SU-DHL-6 (cell line): ENCODE results near the gene ARMC12.

ENCODE experiments used
- CTCF ChIP-seq: fragments of 200-600 bp; sonication (generic); IDR thresholded peaks from one replicate; pipeline ENCODE4 v1.5.1; 2017; ENCODE audit warnings: antibody characterized with exemption, mild to moderate bottlenecking, low read length, moderate library complexity; ENCODE audit not compliant: insufficient read depth, poor library complexity, severe bottlenecking
- EZH2phosphoT487 ChIP-seq: fragments of 200-600 bp; sonication (generic), shearing (Covaris generic); conservative IDR thresholded peaks from 2 replicates; pipeline ENCODE4 v1.6.1; 2018; ENCODE audit warnings: mild to moderate bottlenecking, antibody characterized with exemption, low read length, moderate library complexity, mixed read lengths

DNA sequence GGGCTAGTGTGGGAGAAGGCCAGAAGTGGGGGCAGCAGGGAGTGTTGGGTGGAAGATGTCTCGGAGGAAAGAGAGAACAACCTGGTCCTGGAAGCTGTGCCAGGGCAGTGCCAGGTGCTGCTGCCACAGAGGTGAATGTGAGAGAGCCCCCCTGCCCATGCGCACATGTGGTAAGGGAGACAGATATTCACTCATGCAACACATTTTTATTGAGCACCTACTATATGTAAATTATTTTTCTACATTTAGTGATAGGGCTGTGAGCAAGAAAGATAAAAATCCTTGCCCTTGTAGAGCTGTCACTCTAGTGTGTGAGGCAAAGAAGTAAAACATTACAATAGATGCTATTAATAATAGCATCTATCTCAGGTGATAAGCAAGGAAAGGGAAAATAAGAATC lies 44.5 kb downstream of the ARMC12 start:
- no peak for TF ChIP-seq CTCF
- TF ChIP-seq EZH2phosphoT487 = no peak
